Sigmoid colon (tissue), 7 donors: ENCODE results near the gene AVPR1A. TPM values are rescaled to one million over a fixed set of nuclear protein-coding genes. Genes with fewer than 3 reads are reported as not detected.
A peak's percentile ranks its signal among the peaks of the same experiment; 100 is the strongest.

Experiments
- DNase-seq: peaks from one replicate; pipeline ENCODE4 v3.0.0-alpha.2; 2019
- H3K27ac ChIP-seq, 4 donors: fragments of 200-600 bp; sonication (generic); one replicate each; pipeline ENCODE4 v1.5.1; 2016 to 2019; ENCODE audit warnings: mild to moderate bottlenecking in 1 of 4
- H3K27me3 ChIP-seq, 3 donors: fragments of 200-600 bp; sonication (generic); one replicate each; pipeline ENCODE4 v1.5.1; 2019; ENCODE audit warnings: mild to moderate bottlenecking in 1 of 3
- H3K36me3 ChIP-seq, 4 donors: fragments of 200-600 bp; sonication (generic); one replicate each; pipeline ENCODE4 v1.5.1; 2016 to 2019
- H3K4me1 ChIP-seq, 4 donors: fragments of 200-600 bp; sonication (generic); one replicate each; pipeline ENCODE4 v1.5.1; 2017 to 2019
- H3K4me3 ChIP-seq, 4 donors: fragments of 200-600 bp; sonication (generic); one replicate each; pipeline ENCODE4 v1.5.1; 2017 to 2019; ENCODE audit warnings: mild to moderate bottlenecking in 2 of 4, moderate library complexity in 1 of 4
- H3K9me3 ChIP-seq, 4 donors: fragments of 200-600 bp in 3 of 4; sonication (generic) in 3 of 4; one replicate each; pipeline versions ENCODE4 v1.5.1 to v1.6.1; 2013 to 2019
- EP300 ChIP-seq, 4 donors: sonication (generic); formaldehyde crosslinking; IDR thresholded peaks; one replicate each; pipeline ENCODE4 v1.6.1; 2017; ENCODE audit warnings: antibody characterized with exemption in 4 of 4
- POLR2A ChIP-seq, 2 donors: fragments of 450-650 bp; IDR thresholded peaks; one replicate each; pipeline ENCODE4 v1.6.1; 2016; ENCODE audit warnings: antibody characterized with exemption in 2 of 2, mild to moderate bottlenecking in 2 of 2, moderate library complexity in 2 of 2
- POLR2AphosphoS5 ChIP-seq, 4 donors: sonication (generic); formaldehyde crosslinking; IDR thresholded peaks; one replicate each; pipeline ENCODE4 v1.6.1; 2017; ENCODE audit warnings: antibody characterized with exemption in 4 of 4
- WGBS, 2 donors: extraction: QIAGEN DNeasy Blood & Tissue Kit; methylation state at CpG; one replicate each; pipeline ENCODE4 v1.1.7; 2013; 5-methylcytosine and 5-hydroxymethylcytosine counted together
- intact Hi-C: fragments of 100-400 bp; cut with DNase I; formaldehyde crosslinking; loops from one replicate; pipeline ENCODE4 v1.15.1; 2023
- polyA plus RNA-seq, 3 donors: library from polyadenylated mRNA; stranded (reverse); fragments of 200-250 nt; gene quantifications; one replicate each; pipeline ENCODE4 v1.2.3, GENCODE V29; 2013
- total RNA-seq, 4 donors: library from RNA; depleted of rRNA; stranded (reverse); fragments of >200 nt; gene quantifications; one replicate each; pipeline ENCODE4 v1.1.0, GENCODE V29; 2016
- TF ChIP-seq, protein P1 (sequence below), 4 experiments: fragments of 450-650 bp in 3 of 4; fragments of 200-600 bp in 1 of 4; IDR thresholded peaks; one replicate each; pipeline ENCODE4 v1.5.1; 2016 to 2019; ENCODE audit warnings: antibody characterized with exemption in 4 of 4, mild to moderate bottlenecking in 3 of 4, moderate library complexity in 2 of 4
- donor health status: healthy with polysubstance abuse.
- donor health status: Bipolar disorder and iron deficiency.
- donor health status: healthy.

AVPR1A gene
- total and polyA plus RNA-seq, 7 donors: 0.23 to 6.6 (median 3.0) TPM; not detected in 1

DNA sequence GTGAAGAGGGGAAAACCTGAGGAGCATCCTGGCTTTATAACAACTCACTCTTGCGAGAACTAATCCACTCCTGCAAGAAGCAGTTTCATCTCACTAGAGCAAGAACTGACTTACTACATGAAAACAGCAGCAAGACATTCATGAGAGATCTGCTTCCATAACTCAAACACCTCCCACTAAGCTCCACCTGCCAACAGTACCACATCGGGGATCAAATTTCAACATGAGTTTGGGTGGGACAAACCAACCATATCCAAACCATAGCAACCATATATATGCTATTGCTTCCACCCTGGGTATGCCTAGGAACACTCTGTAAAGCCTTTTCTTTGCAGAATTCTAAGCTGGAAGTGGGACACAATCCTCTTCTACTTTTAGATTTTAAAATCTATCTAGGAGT is 13.9 kb upstream of the AVPR1A start:
- intact Hi-C loops: no loop called here
- 70 to 86% methylated on average over 2 of the region's 2 CpGs for WGBS, 2 donors
- no peak overlapping the region for H3K4me3 ChIP-seq
- no peak for DNase-seq
- no peak for TF ChIP-seq EP300 (IDR thresholded peaks at IDR 0.05)
- no peaks in the 10 kb centered on the region for H3K36me3 ChIP-seq
- no peaks in the 10 kb centered on the region for H3K4me1 ChIP-seq
- H3K27me3 ChIP-seq: no peaks in the 10 kb centered on the region
- H3K9me3 ChIP-seq: no peaks in the 10 kb centered on the region
- H3K27ac ChIP-seq: no peak overlapping the region

DNA sequence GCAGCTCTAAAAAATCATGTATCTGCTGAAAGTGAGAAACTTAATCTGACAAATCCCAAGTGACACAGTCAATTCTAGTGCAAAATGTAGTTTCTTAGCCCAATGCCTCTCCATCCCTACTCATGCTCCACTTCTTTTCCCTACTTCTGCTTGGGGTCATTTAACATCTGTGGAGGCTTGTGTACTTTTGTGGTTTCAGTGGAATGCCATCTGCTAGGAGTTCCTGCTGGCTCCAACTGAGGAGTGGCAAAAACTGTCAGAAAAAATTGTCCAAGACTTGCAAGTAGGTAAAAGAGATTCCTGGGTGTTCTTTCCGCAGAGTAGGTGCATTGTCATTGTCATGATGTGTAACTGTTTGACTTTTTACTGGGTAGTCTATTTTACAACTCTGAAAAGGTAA is 12.5 kb upstream of the AVPR1A start:
- TF ChIP-seq POLR2AphosphoS5 (IDR thresholded peaks at IDR 0.05) (no peak), EP300 (IDR thresholded peaks at IDR 0.05) (no peak), POLR2A (IDR thresholded peaks at IDR 0.05) (no peak)
- TF ChIP-seq, protein P1, sequence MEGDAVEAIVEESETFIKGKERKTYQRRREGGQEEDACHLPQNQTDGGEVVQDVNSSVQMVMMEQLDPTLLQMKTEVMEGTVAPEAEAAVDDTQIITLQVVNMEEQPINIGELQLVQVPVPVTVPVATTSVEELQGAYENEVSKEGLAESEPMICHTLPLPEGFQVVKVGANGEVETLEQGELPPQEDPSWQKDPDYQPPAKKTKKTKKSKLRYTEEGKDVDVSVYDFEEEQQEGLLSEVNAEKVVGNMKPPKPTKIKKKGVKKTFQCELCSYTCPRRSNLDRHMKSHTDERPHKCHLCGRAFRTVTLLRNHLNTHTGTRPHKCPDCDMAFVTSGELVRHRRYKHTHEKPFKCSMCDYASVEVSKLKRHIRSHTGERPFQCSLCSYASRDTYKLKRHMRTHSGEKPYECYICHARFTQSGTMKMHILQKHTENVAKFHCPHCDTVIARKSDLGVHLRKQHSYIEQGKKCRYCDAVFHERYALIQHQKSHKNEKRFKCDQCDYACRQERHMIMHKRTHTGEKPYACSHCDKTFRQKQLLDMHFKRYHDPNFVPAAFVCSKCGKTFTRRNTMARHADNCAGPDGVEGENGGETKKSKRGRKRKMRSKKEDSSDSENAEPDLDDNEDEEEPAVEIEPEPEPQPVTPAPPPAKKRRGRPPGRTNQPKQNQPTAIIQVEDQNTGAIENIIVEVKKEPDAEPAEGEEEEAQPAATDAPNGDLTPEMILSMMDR (IDR thresholded peaks at IDR 0.05): no peak
- intact Hi-C loops: no loop called here
- 69 to 90% methylated on average over 1 of the region's 1 CpG for WGBS, 2 donors
- Histone ChIP-seq H3K9me3 (no peaks in the 10 kb centered on the region), H3K27me3 (no peaks in the 10 kb centered on the region), H3K4me1 (no peaks in the 10 kb centered on the region), H3K36me3 (no peaks in the 10 kb centered on the region), H3K4me3 (no peak overlapping the region), H3K27ac (no peak overlapping the region)
- no peak for DNase-seq

DNA sequence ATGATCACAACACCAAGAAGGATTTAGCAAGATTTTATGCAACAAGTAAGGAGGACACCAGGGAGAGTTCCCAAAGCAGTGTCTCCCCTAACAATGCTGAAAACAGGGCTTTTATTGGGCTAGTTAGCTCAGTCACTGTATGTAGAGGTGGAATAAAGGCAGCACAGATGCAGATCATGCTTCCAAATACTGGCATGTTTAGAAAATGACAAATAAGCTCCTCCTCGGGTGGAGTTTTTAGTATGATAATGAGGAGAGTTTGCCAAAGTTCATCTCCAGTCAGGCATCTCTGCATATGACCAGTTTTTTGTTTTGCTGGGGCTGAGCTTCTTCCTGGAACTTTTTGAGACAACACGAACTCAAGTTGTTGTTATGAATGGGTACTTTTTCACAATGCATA is 4.4 kb upstream of the AVPR1A start:
- H3K27me3 ChIP-seq: peaks cover 16 to 54% (median 17%) of the 10 kb centered on the region in 3 donors
- H3K4me3 ChIP-seq: no peak overlapping the region

DNA sequence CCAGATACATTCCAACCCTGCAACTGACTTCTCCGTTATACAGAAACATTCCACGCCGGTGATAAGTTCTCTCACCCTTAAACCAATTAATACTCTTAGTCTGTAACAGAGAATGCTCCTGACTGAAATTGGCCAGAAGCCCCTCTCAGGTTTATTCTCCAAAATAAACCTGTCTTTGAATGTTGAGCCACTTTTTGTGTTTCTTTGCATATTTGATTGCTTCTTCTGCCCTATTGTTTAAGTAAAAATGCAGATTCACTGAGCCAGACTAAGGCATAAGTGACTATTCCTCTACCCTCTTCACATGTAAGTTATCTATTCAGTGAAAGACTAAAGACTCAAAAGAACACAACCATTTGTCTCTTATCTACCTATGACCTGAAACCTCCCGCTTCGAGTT is 3.6 kb upstream of the AVPR1A start:
- Histone ChIP-seq H3K4me3 (no peak overlapping the region), H3K4me1 (peaks cover 0 to 28% (median 22%) of the 10 kb centered on the region in 4 donors), H3K27ac (no peak overlapping the region), H3K9me3 (no peaks in the 10 kb centered on the region), H3K27me3 (peaks cover 20 to 63% (median 25%) of the 10 kb centered on the region in 3 donors), H3K36me3 (no peaks in the 10 kb centered on the region)
- WGBS, 2 donors: 95 to 96% methylated on average over 5 of the region's 5 CpGs
- no peak for DNase-seq
- intact Hi-C loops: no loop called here
- TF ChIP-seq, protein P1 (IDR thresholded peaks at IDR 0.05): no peak
- TF ChIP-seq EP300 (IDR thresholded peaks at IDR 0.05): no peak

More for the DNA sequence above, 4.4 kb upstream of the AVPR1A start:
- intact Hi-C loops: no loop called here
- Histone ChIP-seq H3K36me3 (no peaks in the 10 kb centered on the region), H3K4me1 (peaks cover 0 to 22% (median 18%) of the 10 kb centered on the region in 4 donors), H3K9me3 (no peaks in the 10 kb centered on the region), H3K27ac (no peak overlapping the region)
- DNase-seq: no peak
- no peak for TF ChIP-seq POLR2AphosphoS5 (IDR thresholded peaks at IDR 0.05)
- TF ChIP-seq, protein P1 (IDR thresholded peaks at IDR 0.05): no peak
- TF ChIP-seq EP300 (IDR thresholded peaks at IDR 0.05): no peak
- no peak for TF ChIP-seq POLR2A (IDR thresholded peaks at IDR 0.05)
- WGBS, 2 donors: 70 to 78% methylated on average over 2 of the region's 2 CpGs

DNA sequence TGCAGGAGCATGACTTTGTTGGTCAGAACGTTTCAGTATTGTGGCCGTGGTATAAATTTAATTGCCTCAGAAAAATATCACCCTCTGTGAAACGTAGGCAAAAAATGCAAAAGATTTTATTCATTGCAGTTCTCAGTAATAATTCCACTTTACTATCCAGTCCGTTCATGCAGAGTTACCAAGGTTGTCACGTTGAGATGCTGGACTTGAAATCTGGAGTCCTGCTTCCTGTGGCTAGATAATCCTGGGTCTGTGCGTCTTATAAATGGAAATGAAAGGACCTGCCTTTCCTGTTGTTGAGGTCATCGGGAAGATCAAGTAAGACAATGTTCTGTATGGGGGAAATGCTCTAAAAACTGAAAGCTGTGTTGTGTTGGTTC is 1.3 kb upstream of the AVPR1A start:
- no peaks in the 10 kb centered on the region for H3K9me3 ChIP-seq
- peaks cover 0 to 28% (median 22%) of the 10 kb centered on the region in 4 donors for H3K4me1 ChIP-seq
- no peak for DNase-seq
- H3K36me3 ChIP-seq: no peaks in the 10 kb centered on the region
- peaks cover 20 to 81% (median 29%) of the 10 kb centered on the region in 3 donors for H3K27me3 ChIP-seq
- H3K4me3 ChIP-seq: peak overlapping the region in 1 of 4 donors; percentile 41
- intact Hi-C loops: no loop called here
- H3K27ac ChIP-seq: no peak overlapping the region
- WGBS, 2 donors: 19 to 25% methylated on average over 7 of the region's 7 CpGs
- TF ChIP-seq, protein P1 (IDR thresholded peaks at IDR 0.05): no peak
